GF-D8 (cell line): ENCODE measurements around the gene BMP7.
"Not testable (repeated sequence)": the region's sequence is repeated elsewhere in the genome, so short reads cannot be mapped to it uniquely, and the experiment has no call there.

ENCODE experiments used
- DNase-seq: peaks from one replicate; lab custom pipeline; 2025; lab: John Stamatoyannopoulos, UW

BMP7 gene

DNA sequence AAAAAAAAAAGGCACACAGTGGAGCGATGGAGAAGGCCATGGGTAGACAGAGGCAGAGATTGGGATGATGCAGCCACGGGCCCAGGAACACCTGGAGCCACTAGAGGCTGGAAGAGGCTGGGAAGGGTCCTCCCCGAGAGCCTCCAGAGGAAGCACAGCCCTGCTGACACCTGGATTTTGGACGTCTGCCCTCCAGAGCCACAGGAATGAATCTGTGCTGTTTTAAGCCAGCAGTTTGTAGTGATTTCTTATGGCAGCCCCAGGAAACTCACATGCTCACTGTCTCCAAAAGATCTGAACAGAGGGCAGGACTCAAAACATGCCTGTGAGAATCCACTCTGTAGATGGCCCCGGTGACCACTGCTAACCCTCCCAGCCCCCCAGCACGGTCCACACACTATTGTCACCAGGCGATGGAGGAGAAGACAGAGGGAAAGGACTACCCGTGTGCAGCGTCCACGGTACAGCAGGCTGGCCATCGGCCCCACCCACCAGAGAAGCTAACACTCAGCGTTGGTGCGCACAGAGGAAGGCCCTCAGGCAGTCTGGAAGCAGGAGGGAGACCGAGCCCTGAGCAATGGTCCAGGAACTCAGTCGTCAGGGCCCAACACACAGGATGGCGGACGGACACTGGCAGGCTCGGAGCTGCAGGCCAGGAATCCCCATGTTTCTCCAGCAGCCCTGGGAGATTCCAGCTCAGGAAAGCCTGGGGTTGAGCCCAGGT, 99.7 kb downstream of the BMP7 start:
- no peak for DNase-seq

DNA sequence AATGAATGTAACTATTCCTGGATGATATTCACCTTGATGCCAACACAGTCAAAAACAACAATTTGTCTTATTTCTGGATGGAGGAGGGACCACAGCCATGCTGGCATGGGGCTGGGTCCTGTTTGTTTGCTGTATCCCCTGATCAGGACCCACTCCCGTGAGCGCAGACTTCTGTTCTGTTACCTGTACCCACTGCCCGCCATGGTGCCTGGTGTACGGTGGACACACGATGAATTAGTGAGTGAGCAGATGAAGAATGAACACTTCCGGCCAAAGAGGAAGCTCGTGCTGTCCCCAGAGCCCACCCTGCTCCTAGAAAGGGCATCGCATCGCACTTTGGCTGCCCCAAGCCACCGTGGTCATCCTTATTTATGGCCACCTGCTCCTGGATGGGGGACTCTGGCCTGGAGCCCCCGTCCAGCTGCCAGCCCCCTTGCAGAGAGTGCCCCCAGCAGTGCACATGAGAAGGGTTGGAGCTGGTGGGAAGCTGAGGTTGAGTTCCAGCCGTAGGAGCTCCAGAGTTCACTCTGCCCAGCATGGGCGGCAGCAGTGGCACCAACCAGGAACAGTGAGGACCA, 100.9 kb downstream of the BMP7 start:
- no peak for DNase-seq

DNA sequence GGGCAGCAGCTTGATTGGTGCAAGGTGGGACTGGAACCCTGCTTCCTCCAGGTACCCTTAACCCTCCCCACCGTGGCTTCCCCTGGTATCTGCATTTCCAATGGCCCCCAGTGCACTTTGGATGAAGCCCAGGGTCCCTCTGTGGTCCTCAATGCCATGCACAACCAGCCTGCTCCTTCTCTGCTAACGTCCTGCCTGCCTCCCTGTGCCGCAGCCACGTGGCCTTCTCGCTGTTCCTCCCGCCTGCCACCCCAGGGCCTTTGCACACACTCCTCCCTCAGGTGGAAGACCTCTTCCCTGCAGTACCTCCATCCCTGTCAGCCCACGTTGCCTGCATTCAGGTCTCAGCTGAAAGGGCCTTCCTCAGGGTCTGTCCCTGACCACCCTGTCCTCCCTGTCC, 101.6 kb downstream of the BMP7 start:
- no peak for DNase-seq

DNA sequence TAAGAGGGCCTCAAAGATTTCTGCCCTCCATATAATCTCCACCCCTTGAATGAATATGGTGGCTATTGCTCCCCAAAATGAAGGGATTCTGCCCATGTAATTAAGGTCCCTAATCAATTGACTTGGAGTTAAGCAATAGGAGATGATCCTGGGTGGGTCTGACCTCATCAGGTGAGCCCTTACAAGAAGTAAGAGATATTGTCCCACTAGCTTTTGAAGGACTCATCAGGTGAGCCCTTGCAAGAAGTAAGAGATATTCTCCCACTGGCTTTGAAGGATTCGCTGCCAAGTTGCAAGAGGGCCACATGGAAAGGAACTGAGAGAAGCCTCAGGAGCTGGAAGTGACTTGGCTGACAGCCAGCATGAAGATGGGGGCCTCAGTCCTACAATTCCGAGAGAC, 103.4 kb downstream of the BMP7 start:
- no peak for DNase-seq

DNA sequence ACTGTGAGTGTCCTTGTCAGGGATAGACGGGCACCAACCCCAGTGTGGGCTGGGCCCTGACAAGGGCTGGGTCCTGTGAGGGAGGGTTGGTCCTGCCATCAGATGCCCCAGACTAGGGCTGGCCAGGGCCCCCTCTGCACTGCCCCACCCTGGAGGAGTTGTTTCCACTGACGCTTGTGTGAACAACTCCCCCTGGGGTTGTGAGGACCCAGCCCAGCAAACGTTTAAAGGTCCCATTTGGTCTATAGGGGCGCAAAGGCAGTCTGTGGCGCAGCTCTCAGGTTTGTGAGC, 104.1 kb downstream of the BMP7 start:
- DNase-seq, result no peak

DNA sequence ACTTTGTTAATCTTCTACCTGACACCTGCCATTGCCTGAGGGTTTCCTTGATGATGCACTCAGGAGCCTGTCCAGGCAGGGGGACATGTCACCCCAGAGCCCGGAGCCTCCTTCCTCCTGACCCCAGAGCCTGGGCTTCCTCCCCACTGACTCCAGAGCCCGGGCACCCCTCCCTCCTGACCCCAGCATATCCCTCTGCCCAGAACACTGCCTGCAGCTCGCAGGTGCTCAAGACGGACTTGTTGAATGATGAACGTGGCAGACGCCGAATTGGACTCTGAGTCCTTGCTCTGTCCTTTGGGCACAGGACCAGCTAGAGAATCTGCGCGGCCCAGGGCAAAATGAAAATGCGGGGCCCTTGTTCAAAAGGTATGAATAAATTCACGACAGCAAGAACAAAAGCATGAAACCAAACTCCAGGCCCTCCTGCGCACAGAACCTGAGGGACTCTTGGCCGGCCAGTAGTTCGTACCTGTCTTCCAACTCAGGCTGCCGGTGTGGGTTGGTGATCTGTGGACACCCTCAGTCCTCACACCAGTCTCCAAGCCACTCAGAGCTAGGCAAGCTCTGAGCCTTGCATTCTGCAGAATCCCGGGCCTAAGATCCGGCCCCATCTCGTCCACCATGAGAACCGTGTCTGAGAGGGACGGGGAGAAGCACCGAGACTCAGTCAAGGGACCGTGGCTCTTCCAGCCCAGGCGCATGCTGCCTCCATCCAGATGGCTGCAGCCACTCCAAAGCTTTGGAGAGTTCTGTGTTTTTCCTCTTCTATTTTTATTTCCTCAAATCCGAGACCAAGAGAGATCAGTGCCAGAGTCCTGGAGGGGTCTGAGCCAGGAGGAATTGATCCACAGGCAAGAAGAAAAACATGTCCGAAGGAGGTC, 104.7 kb downstream of the BMP7 start:
- no peak for DNase-seq

DNA sequence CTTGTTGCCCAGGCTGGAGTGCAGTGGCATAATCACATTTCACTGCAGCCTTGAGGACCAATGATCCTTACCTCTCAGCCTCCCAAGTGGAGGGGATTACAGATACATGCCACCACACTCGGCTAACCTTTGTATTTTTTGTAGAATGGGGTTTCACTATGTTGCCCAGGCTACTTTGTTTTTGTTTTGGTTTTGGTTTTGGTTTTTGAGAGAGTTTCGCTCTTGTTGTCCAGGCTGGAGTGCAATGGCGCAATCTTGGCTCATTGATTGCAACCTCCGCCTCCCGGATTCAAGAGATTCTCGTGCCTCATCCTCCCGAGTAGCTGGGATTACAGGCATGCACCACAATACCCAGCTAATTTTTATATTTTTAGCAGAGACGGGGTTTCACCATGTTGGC, 105.5 kb downstream of the BMP7 start:
- DNase-seq, result no peak

DNA sequence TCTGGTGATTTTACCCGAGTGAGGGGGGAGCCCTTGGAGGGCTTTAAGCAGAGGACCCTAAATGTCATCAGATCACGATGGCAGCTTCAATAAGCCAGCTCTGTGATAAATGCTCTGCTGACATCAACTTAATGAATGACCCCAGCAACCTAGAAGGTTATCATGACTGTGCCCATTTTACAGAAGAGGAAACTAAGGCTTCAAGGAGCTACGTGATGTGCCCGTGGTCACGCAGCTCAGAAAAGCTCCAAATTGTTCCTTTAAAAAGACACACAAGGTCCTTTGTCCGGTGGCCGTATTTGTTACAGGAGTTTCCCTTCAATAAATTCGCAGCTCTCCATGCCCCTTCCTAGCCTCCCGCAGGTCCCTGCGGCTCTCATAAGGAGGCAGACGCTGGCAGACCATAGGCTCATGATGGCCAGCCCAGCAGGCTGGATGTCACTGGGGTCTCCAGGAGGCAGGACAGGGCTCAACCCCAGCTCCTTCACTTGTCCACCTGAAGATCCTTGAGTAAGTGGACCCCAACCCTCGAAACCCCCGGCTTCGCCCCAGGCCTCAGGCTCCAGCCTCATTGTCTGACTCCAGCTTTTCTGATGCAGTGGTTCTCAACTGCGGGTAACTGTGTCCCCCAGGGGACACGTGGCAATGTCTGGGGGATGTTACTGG, 106.4 kb downstream of the BMP7 start:
- no peak for DNase-seq

DNA sequence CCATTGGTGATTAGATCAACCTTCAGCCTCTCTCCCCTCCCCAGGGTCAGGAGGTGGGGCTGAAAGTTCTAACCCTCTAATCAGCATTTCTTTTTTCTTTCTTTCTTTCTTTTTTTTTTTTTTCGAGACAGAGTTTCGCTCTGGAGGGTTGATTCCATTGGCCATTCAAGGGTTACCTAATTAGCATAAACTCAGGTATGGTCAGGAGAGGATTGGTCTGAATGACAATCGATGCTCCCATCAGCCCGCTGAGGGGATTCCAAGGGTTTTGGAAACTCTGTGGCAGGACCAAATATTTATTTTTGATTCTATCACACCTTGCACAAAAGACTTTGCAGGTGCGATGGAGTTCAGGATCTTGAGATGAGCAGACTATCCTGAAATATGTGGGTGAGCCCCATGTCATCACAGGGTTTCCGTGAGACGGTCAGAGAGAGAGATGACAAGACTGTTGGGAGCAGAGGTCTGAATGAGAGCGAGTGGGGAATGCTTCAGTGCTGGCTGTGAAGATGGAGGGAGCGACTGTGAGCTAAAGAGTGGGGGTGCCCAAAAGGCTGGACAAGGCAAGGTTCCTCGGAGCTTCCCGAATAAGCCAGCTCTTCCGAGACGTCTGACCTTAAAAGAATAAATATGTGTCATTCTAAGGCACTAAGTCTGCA, 107.1 kb downstream of the BMP7 start:
- DNase-seq, result no peak

DNA sequence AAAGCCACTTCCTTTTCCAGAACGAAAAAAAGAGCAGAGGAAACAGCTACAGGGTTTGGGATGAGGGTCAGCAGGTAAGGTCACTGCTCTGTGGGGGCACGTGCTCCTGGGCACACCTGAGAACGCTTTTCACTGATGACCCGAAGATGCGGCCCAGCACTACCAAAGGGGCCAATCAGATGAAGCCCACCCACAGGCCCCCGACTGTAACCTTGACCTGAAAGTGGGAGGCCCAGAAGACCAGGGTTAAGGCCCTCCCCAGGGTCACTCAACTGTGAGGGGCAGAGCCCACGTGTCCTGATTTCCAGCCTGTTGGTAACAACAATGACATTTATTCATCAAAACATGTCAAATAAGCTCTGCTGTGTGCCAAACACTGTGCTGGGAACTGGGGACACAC, 108.0 kb downstream of the BMP7 start:
- no peak for DNase-seq

DNA sequence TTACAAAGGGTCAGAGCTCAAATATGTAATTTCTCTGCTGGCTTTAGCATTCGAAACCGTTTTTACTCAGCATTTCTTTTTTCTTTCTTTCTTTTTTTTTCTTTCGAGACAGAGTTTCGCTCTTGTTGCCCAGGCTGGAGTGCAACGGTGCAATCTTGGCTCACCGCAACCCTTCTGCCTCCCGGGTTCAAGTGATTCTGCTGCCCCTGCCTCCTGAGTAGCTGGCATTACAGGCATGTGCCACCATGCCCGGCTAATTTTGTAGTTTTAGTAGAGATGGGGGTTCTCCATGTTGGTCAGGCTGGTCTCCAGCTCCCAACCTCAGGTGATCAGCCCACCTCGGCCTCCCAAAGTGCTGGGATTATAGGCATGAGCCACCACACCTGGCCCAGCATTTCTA, 108.7 kb downstream of the BMP7 start:
- not testable (repeated sequence) for DNase-seq

DNA sequence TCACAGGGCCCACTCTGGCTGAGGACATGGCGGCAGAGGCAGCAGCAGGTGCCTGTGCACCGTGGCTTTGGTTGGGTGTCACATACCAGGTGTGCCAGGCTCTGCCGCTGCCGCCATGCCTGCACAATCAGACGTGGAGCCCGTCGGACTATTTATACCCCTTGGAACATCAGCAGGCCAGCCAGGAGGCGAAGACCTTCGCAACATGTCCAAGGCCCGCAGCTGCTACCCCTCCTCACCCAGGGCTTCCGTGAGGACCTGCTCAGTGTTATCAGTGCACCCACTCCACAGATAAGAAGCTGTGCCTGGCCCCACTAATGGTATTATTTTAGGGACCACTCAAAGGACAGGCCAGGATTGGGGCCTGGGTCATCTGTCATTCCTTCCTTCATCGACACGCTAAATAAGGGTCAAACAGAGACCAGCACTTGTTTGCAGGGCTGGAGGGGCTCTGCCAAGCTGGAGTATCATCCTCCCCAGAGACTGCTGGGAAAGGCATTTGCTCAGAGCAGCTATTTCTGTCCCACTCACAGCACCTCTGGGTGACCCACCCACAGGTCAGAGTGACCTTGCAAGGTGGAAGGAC, 109.2 kb downstream of the BMP7 start:
- no peak for DNase-seq

DNA sequence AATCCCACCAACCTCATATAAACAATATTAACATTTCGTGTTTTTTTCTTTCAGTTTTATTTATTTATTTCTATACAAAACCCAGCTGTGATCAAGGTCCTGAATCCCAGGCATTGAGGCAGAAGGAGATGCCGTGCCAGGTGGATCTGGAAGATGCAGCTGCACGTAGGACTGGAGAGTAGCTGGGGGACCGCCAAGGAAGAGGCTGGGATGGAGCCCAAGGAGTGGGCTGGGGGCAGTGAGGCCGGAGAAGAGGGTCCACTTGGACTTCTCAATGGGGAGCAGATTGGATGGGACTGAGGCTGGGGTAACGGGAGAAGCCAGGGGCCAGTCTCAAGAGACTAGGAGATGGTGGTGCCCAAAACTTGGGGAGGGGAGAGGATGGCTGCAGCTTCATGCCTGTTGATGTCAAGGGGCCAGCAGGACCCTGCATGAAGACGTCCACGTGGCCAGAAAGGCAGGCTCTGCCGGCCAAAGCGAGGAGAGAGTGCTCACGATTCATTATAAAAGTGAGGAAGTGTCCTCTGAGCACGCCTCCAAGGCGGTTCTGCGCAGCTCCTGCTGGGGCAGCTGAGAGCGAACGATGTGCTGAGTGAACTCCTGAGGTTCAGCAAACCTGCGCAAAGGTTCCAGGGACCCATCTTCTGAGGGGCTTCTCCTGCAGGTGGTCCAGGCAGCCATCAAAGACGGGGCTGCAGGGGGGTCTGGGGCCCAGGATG, 110.3 kb downstream of the BMP7 start:
- no peak for DNase-seq

DNA sequence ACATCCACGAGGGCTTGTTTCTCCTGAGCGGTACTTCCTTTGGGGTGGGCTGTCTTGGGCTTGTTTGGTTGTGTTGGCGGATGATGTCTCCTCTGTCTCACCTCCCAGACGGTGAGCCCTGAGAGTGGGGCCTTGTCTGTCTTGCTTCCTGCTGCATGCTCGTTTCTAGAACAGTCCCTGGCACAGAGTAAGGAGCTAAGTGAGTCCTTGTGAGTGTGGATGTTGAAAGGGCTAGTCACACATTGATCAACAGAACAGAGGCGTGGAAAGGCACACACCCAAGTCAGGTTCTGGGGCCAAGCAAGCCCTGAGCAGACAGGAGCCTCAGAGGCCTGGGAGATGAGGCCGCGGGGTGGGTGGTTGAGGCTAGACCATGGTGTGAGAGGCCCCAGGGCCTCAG, 111.0 kb downstream of the BMP7 start:
- no peak for DNase-seq

DNA sequence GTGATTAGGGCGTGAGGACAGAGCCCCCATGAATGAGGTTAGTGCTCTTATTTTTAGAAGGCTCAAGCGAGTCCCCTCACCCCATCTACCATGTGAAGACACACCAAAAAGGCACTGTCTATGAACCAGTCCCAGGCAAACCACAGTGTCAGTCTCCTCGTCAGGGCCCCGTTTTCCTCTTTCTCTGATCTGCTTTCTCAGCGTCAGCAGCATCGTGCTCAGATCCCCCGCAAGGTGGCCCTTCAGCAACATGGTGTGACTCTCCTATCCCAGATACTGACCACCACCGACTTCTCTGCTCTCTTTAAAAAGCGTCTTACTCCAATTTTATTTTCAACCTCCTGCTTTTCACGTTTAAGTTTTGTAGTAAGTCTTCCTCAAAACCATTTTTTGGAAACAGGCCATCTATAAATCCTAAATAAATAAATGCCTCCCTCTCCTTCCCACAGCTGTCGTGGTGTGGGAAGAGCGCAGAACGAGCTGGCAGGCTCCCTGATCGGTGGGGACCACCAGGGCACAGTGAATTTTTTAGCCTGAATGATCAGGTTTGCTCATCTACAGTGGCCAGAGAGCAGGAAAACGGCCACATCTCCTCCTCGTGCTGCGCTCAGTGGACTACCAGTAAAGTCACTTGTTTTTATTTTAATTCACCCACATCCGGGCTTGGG, 113.1 kb downstream of the BMP7 start:
- no peak for DNase-seq

DNA sequence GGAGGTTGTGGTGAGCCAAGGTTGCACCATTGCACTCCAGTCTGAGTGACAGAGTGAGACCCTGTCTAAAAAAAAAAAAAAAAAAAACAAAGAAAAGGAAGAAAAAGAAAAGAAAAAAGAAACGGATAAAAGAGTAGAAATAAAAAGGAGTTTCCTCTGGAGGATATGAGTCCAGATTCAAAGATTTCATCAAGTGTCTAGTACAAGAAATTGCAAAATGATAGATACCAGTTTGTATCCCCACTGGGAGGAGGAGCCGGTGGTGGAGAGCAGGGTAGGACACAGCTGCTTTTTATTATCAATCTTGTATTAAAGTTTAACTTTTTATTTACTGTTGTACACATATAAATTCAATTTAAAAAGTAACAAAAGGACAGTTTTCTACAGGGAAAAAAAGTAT, 113.9 kb downstream of the BMP7 start:
- DNase-seq, result no peak

DNA sequence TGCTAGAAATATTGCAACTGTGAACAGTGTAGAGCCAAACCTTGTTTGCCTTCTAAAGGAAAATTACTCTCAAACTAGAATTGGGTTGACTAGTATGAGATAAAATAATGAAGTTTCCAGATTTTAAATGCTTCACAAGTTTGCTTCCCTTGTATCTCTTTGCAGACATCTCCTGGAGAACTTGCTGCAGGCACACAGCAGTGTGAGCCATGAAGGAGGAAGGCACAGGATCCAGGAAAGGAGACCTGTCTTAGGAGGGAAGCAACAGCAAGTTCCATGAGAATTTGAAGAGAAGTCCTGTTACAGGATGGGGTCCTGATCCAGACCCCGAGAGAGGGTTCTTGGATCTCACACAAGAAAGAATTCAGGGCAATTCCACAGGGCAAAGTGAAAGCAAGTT, 115.9 kb downstream of the BMP7 start:
- no peak for DNase-seq

DNA sequence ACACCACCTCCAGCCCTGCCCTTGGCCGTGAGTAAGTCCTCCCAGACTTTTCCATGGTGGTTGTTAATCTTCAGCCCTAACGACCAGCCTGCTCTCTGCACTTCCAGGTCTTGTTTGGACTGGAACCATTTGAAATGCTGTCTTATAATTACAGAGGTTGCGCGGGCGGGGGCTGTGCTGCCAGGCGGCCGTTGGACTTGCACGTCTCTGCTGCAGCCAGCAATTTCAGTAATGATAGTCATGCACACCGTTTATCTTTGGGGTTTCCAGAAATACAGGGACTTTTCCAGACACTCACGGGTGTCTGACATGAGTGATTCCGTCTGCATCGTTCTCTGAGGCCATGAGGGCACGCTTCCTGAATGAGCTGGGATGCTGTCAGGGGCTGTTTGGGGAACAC, 118.2 kb downstream of the BMP7 start:
- DNase-seq, result no peak

DNA sequence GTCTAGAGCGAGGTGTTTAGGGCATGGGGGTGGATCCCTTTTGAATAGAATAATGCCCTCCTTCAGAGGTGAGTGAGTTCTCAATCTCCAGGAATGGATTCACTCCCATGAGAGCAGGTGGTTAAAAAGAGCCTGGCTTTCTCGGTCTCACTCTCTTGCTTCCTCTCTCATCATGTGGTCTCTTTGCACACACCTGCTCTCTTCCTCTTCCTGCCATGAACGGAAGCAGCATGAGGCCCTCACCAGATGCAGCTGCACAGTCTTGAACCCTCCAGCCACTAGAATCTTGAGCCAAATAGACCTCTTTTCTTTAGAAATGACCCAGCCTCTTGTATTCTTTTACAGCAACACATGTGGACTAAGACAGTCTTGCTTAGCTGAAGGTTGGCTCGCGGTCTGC, 119.3 kb downstream of the BMP7 start:
- DNase-seq, result no peak

DNA sequence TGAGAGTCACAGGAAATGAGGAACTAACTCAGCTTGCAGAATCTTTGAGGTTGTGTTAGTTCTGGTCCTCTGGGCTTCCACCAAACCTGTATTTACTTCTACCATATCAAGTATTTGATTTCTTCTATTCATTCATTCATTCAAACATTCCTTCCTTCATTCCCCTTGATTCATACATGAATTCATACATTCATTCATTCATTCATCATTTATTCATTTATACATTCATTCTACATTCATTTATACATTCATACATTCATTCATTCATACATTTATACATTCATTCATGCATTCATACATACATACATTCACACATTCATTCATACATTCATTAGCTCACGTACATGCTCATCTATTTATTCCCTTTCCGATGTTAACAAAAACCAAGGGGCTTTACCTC, 120.3 kb downstream of the BMP7 start:
- DNase-seq, result no peak
